ENCODE results near the gene HEMK1. TPM values are rescaled to one million over a fixed set of nuclear protein-coding genes. Genes with fewer than 3 reads are reported as not detected.

The HEMK1 gene
- total RNA-seq, 1 donor, result 3.0 TPM

GRCh38 chr3:50536471-50537180, 32.7 kb upstream of the HEMK1 start:
- Histone ChIP-seq H3K4me3 (ENCODE audit: low read length) (no peak overlapping the region), H3K27me3 (ENCODE audit: insufficient read depth, low read length) (peaks cover under 1% of the 10 kb centered on the region), H3K9me3 (ENCODE audit: low read depth, low read length) (no peaks in the 10 kb centered on the region), H3K4me1 (ENCODE audit: insufficient read depth, low read length) (no peaks in the 10 kb centered on the region)

GRCh38 chr3:50537421-50538129, 31.7 kb upstream of the HEMK1 start:
- Histone ChIP-seq H3K4me1 (ENCODE audit: insufficient read depth, low read length) (no peaks in the 10 kb centered on the region), H3K4me3 (ENCODE audit: low read length) (no peak overlapping the region), H3K27me3 (ENCODE audit: insufficient read depth, low read length) (no peaks in the 10 kb centered on the region), H3K9me3 (ENCODE audit: low read depth, low read length) (no peaks in the 10 kb centered on the region)

GRCh38 chr3:50539356-50540286, 29.7 kb upstream of the HEMK1 start:
- H3K9me3 ChIP-seq (ENCODE audit: low read depth, low read length), result no peaks in the 10 kb centered on the region
- no peak overlapping the region for H3K4me3 ChIP-seq (ENCODE audit: low read length)
- H3K4me1 ChIP-seq (ENCODE audit: insufficient read depth, low read length), result no peaks in the 10 kb centered on the region
- no peaks in the 10 kb centered on the region for H3K27me3 ChIP-seq (ENCODE audit: insufficient read depth, low read length)

- Histone ChIP-seq H3K4me3 (ENCODE audit: low read length) (no peak overlapping the region), H3K9me3 (ENCODE audit: low read depth, low read length) (no peaks in the 10 kb centered on the region), H3K4me1 (ENCODE audit: insufficient read depth, low read length) (peaks cover 2% of the 10 kb centered on the region), H3K27me3 (ENCODE audit: insufficient read depth, low read length) (no peaks in the 10 kb centered on the region)
Observed at GRCh38 chr3:50542177-50543034, 26.9 kb upstream of the HEMK1 start.

GRCh38 chr3:50545781-50546180, 23.5 kb upstream of the HEMK1 start:
- H3K9me3 ChIP-seq (ENCODE audit: low read depth, low read length), result no peaks in the 10 kb centered on the region
- H3K4me1 ChIP-seq (ENCODE audit: insufficient read depth, low read length), result peaks cover 2% of the 10 kb centered on the region
- no peaks in the 10 kb centered on the region for H3K27me3 ChIP-seq (ENCODE audit: insufficient read depth, low read length)
- no peak overlapping the region for H3K4me3 ChIP-seq (ENCODE audit: low read length)

GRCh38 chr3:50549226-50549625, 20.1 kb upstream of the HEMK1 start:
- no peaks in the 10 kb centered on the region for H3K27me3 ChIP-seq (ENCODE audit: insufficient read depth, low read length)
- peaks cover 2% of the 10 kb centered on the region for H3K4me1 ChIP-seq (ENCODE audit: insufficient read depth, low read length)
- H3K4me3 ChIP-seq (ENCODE audit: low read length), result no peak overlapping the region
- no peaks in the 10 kb centered on the region for H3K9me3 ChIP-seq (ENCODE audit: low read depth, low read length)

- H3K27me3 ChIP-seq (ENCODE audit: insufficient read depth, low read length), result no peaks in the 10 kb centered on the region
- no peak overlapping the region for H3K4me3 ChIP-seq (ENCODE audit: low read length)
- peaks cover 2% of the 10 kb centered on the region for H3K4me1 ChIP-seq (ENCODE audit: insufficient read depth, low read length)
- H3K9me3 ChIP-seq (ENCODE audit: low read depth, low read length), result no peaks in the 10 kb centered on the region
Observed at GRCh38 chr3:50550079-50550736, 19.1 kb upstream of the HEMK1 start.

GRCh38 chr3:50551054-50551659, 18.2 kb upstream of the HEMK1 start:
- H3K4me1 ChIP-seq (ENCODE audit: insufficient read depth, low read length), result no peaks in the 10 kb centered on the region
- no peak overlapping the region for H3K4me3 ChIP-seq (ENCODE audit: low read length)
- no peaks in the 10 kb centered on the region for H3K9me3 ChIP-seq (ENCODE audit: low read depth, low read length)
- no peaks in the 10 kb centered on the region for H3K27me3 ChIP-seq (ENCODE audit: insufficient read depth, low read length)

- Histone ChIP-seq H3K4me3 (ENCODE audit: low read length) (no peak overlapping the region), H3K4me1 (ENCODE audit: insufficient read depth, low read length) (no peaks in the 10 kb centered on the region), H3K9me3 (ENCODE audit: low read depth, low read length) (no peaks in the 10 kb centered on the region), H3K27me3 (ENCODE audit: insufficient read depth, low read length) (no peaks in the 10 kb centered on the region)
Observed at GRCh38 chr3:50551681-50552435, 17.5 kb upstream of the HEMK1 start.

- no peak overlapping the region for H3K4me3 ChIP-seq (ENCODE audit: low read length)
- no peaks in the 10 kb centered on the region for H3K4me1 ChIP-seq (ENCODE audit: insufficient read depth, low read length)
- no peaks in the 10 kb centered on the region for H3K9me3 ChIP-seq (ENCODE audit: low read depth, low read length)
- H3K27me3 ChIP-seq (ENCODE audit: insufficient read depth, low read length), result no peaks in the 10 kb centered on the region
Observed at GRCh38 chr3:50552598-50552997, 16.7 kb upstream of the HEMK1 start.

- Histone ChIP-seq H3K4me1 (ENCODE audit: insufficient read depth, low read length) (no peaks in the 10 kb centered on the region), H3K27me3 (ENCODE audit: insufficient read depth, low read length) (no peaks in the 10 kb centered on the region), H3K9me3 (ENCODE audit: low read depth, low read length) (no peaks in the 10 kb centered on the region), H3K4me3 (ENCODE audit: low read length) (no peak overlapping the region)
Observed at GRCh38 chr3:50554553-50554952, 14.8 kb upstream of the HEMK1 start.

GRCh38 chr3:50557106-50557505, 12.2 kb upstream of the HEMK1 start:
- no peaks in the 10 kb centered on the region for H3K9me3 ChIP-seq (ENCODE audit: low read depth, low read length)
- H3K27me3 ChIP-seq (ENCODE audit: insufficient read depth, low read length), result no peaks in the 10 kb centered on the region
- H3K4me1 ChIP-seq (ENCODE audit: insufficient read depth, low read length), result no peaks in the 10 kb centered on the region
- H3K4me3 ChIP-seq (ENCODE audit: low read length), result no peak overlapping the region

GRCh38 chr3:50557915-50558314, 11.4 kb upstream of the HEMK1 start:
- H3K4me3 ChIP-seq (ENCODE audit: low read length), result no peak overlapping the region
- H3K4me1 ChIP-seq (ENCODE audit: insufficient read depth, low read length), result no peaks in the 10 kb centered on the region
- no peaks in the 10 kb centered on the region for H3K27me3 ChIP-seq (ENCODE audit: insufficient read depth, low read length)
- no peaks in the 10 kb centered on the region for H3K9me3 ChIP-seq (ENCODE audit: low read depth, low read length)

All from mononuclear cell (primary cell).